Amniotic epithelial cell (primary cell): ENCODE results near the gene GLUL.
A peak's percentile ranks its signal among the peaks of the same experiment; 100 is the strongest.

Source experiments
- DNase-seq: peaks from one replicate; pipeline ENCODE4 v3.0.0-alpha.2; 2010; ENCODE audit warnings: low read depth

The GLUL gene

GRCh38 chr1:182391362-182392049 lies at the start of gene GLUL:
Gene GLUL (minus strand): TSS chr1:182391790. CDS start chr1:182388737, 3,053 bp downstream.
- DNase-seq: peak; percentile 89

GRCh38 chr1:182438326-182438725 lies 46.7 kb upstream of the GLUL start:
- DNase-seq: no peak

- DNase-seq: no peak
Observed at GRCh38 chr1:182433580-182433979, 42.0 kb upstream of the GLUL start.

GRCh38 chr1:182431278-182431677 lies 39.7 kb upstream of the GLUL start:
- DNase-seq: no peak

- peak; percentile 44 for DNase-seq
Observed at GRCh38 chr1:182430263-182431068, 38.9 kb upstream of the GLUL start.

- DNase-seq: no peak
Observed at GRCh38 chr1:182428043-182428442, 36.5 kb upstream of the GLUL start.

- no peak for DNase-seq
Observed at GRCh38 chr1:182426442-182427430, 35.1 kb upstream of the GLUL start.

- no peak for DNase-seq
Observed at GRCh38 chr1:182415789-182416188, 24.2 kb upstream of the GLUL start.

GRCh38 chr1:182413969-182414368 lies 22.4 kb upstream of the GLUL start:
- DNase-seq: no peak

GRCh38 chr1:182413486-182413885 lies 21.9 kb upstream of the GLUL start:
- no peak for DNase-seq

GRCh38 chr1:182410620-182411273 lies 19.2 kb upstream of the GLUL start:
- DNase-seq: no peak

GRCh38 chr1:182410138-182410537 lies 18.5 kb upstream of the GLUL start:
- DNase-seq: no peak

GRCh38 chr1:182408435-182409075 lies 17.0 kb upstream of the GLUL start:
- DNase-seq: no peak

- no peak for DNase-seq
Observed at GRCh38 chr1:182407724-182408123, 16.1 kb upstream of the GLUL start.

GRCh38 chr1:182406012-182406411 lies 14.4 kb upstream of the GLUL start:
- no peak for DNase-seq

- DNase-seq: no peak
Observed at GRCh38 chr1:182405578-182405977, 14.0 kb upstream of the GLUL start.

GRCh38 chr1:182404781-182405180 lies 13.2 kb upstream of the GLUL start:
- DNase-seq: no peak

- no peak for DNase-seq
Observed at GRCh38 chr1:182400567-182400966, 9.0 kb upstream of the GLUL start, which contains the start of gene TEDDM1. Gene TEDDM1 (minus strand): TSS chr1:182400667. CDS start chr1:182400485, 182 bp downstream.

GRCh38 chr1:182397653-182398393 lies 6.2 kb upstream of the GLUL start:
- DNase-seq: no peak

GRCh38 chr1:182395906-182396305 lies 4.3 kb upstream of the GLUL start:
- no peak for DNase-seq
